ENCODE data around the gene SKOR1. TPM values are rescaled to one million over a fixed set of nuclear protein-coding genes. Genes with fewer than 3 reads are reported as not detected.

Gene SKOR1
- total RNA-seq, 1 donor from 2014 or later, result not detected

- TF ChIP-seq CTCF (IDR thresholded peaks at IDR 0.05; ENCODE audit: insufficient read depth, low read length, poor library complexity, severe bottlenecking), result no peak
- H3K4me3 ChIP-seq (ENCODE audit: low read depth, low read length), result no peak overlapping the region
- no peaks in the 10 kb centered on the region for H3K36me3 ChIP-seq (ENCODE audit: control insufficient read depth, insufficient read depth, low read length)
- DNase-seq (ENCODE audit: low read depth), result no peak
- H3K27me3 ChIP-seq (ENCODE audit: control insufficient read depth, insufficient read depth, low read length), result no peaks in the 10 kb centered on the region
Measured at GRCh38 chr15:67882487-67883233, 57.4 kb downstream of the SKOR1 start.

- no peak for DNase-seq (ENCODE audit: low read depth)
- H3K36me3 ChIP-seq (ENCODE audit: control insufficient read depth, insufficient read depth, low read length), result no peaks in the 10 kb centered on the region
- TF ChIP-seq CTCF (IDR thresholded peaks at IDR 0.05; ENCODE audit: insufficient read depth, low read length, poor library complexity, severe bottlenecking), result no peak
- H3K4me3 ChIP-seq (ENCODE audit: low read depth, low read length), result no peak overlapping the region
- H3K27me3 ChIP-seq (ENCODE audit: control insufficient read depth, insufficient read depth, low read length), result no peaks in the 10 kb centered on the region
Measured at GRCh38 chr15:67883234-67883773, 58.0 kb downstream of the SKOR1 start.

GRCh38 chr15:67884009-67884408 lies 58.7 kb downstream of the SKOR1 start:
- Histone ChIP-seq H3K27me3 (ENCODE audit: control insufficient read depth, insufficient read depth, low read length) (no peaks in the 10 kb centered on the region), H3K4me3 (ENCODE audit: low read depth, low read length) (no peak overlapping the region), H3K36me3 (ENCODE audit: control insufficient read depth, insufficient read depth, low read length) (no peaks in the 10 kb centered on the region)
- TF ChIP-seq CTCF (IDR thresholded peaks at IDR 0.05; ENCODE audit: insufficient read depth, low read length, poor library complexity, severe bottlenecking), result no peak
- no peak for DNase-seq (ENCODE audit: low read depth)

Other genes with a start within 250 kb of the SKOR1 start
- gene RNU6-1, start 14.5 kb downstream of the SKOR1 start, total RNA-seq, result not detected in 2 replicates
- gene PIAS1, start 228.8 kb downstream of the SKOR1 start, total RNA-seq, result 8.6 and 13.4 TPM in 2 replicates